ENCODE data around the gene PNKD.
A peak's percentile ranks its signal among the peaks of the same experiment; 100 is the strongest.

GRCh38 chr2:218272531-218273212 lies 2.4 kb downstream of the PNKD start:
- TF ChIP-seq EZH2 (IDR thresholded peaks at IDR 0.05; ENCODE audit: borderline replicate concordance) (no peak), CTCF (IDR thresholded peaks at IDR 0.05; ENCODE audit: poor library complexity) (peak; percentile 90)

Data from hepatocyte (in vitro differentiated cells).